A549 treated with ZK216348 at 1 μM for 4 hours (cell line): ENCODE measurements around the gene CCDC68. TPM values are rescaled to one million over a fixed set of nuclear protein-coding genes. Genes with fewer than 3 reads are reported as not detected.

Experiments used
- total RNA-seq: library from RNA; stranded (reverse); fragments of 200-300 nt; extraction: Qiagen RNA extraction; gene quantifications from 5 replicates; pipeline ENCODE4 v1.2.3, GENCODE V29; 2022; ENCODE audit warnings: low read depth

CCDC68 gene, protein sequence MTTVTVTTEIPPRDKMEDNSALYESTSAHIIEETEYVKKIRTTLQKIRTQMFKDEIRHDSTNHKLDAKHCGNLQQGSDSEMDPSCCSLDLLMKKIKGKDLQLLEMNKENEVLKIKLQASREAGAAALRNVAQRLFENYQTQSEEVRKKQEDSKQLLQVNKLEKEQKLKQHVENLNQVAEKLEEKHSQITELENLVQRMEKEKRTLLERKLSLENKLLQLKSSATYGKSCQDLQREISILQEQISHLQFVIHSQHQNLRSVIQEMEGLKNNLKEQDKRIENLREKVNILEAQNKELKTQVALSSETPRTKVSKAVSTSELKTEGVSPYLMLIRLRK
- total RNA-seq, result 3.3 to 6.5 TPM (median 4.0 TPM) in 5 replicates

DNA sequence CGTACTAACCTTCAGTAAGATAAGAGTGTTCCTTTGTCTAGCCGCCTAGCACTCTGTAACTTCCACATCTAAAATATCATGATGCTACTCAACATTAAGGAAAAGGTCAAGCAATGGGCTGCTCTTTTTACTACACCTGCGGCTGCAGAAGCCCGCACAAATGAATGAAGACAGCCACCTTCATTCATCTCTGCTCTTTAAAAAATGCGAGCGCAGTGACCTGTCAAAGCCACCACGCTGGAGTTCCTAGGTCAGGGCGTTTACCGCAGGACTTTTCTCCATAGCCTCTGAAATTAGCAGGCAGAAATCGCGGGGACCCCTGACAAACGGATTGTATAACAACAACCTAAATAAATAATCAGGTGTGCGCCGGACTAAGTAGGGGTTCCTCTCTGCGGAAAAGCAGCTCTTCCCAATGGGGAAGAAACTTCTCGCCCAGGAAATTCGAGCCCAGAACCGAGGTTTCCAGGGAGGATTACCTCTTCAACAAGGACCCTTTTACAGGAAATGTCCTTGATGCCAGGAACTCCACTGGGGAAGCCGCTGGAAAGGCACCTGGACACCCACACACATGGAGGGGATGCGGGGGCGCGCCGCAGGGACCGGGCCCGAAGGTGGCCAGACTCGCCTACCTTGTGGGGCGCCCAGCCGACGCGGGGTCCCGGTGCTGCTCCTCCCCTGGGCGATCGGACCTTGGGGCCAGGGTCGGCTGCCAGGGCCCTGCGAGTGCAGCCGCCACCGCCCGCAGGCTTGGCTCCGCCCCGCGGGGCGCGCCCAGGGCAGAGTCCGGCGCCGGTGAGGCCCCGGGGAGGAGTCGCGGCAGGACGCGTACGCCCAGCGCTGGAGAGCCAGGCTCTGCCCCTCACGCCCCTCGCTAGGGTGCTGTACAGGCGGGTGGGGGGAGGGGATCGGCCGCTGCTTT lies at the start of gene CCDC68:
CCDC68 (minus strand) TSS at position 758 of the 922 bp plus-strand sequence. CDS start 16,670 bp downstream, outside the sequence.

Other genes with a start within 250 kb of the CCDC68 start
- gene RAB27B, start 131.0 kb downstream of the CCDC68 start, total RNA-seq, result 10.2 to 14.7 TPM (median 12.6 TPM) in 5 replicates